Gastrocnemius medialis (tissue), 4 donors: ENCODE data around the gene MAML3. TPM values are rescaled to one million over a fixed set of nuclear protein-coding genes. Genes with fewer than 3 reads are reported as not detected.
A peak's percentile ranks its signal among the peaks of the same experiment; 100 is the strongest.

Experiments used
- ATAC-seq, 2 donors: fragments of 150-250 bp; one replicate each; pipeline ENCODE4 v1.9.1; 2016
- DNase-seq, 2 donors: peaks; one replicate each; pipeline ENCODE4 v3.0.0-alpha.2; 2019
- H3K27ac ChIP-seq, 4 donors: fragments of 200-600 bp; sonication (generic); 1 replicate in 1 of 4; 2 replicates in 3 of 4; pipeline ENCODE4 v1.5.1; 2016 to 2018; ENCODE audit warnings: mild to moderate bottlenecking in 2 of 4, moderate library complexity in 1 of 4
- H3K27me3 ChIP-seq, 3 donors: fragments of 200-600 bp; sonication (generic) in 2 of 3; 1 replicate in 1 of 3; 2 replicates in 2 of 3; pipeline versions ENCODE4 v1.5.1 to v1.6.0; 2016 to 2019; ENCODE audit warnings: mild to moderate bottlenecking in 1 of 3, moderate library complexity in 1 of 3
- H3K36me3 ChIP-seq, 2 donors: fragments of 200-600 bp; sonication (generic) in 1 of 2; one replicate each; pipeline ENCODE4 v1.5.1; 2017 to 2018
- H3K4me1 ChIP-seq, 2 donors: fragments of 200-600 bp; sonication (generic) in 1 of 2; one replicate each; pipeline ENCODE4 v1.5.1; 2016 to 2017; ENCODE audit warnings: mild to moderate bottlenecking in 2 of 2
- H3K4me3 ChIP-seq, 4 donors: fragments of 200-600 bp; sonication (generic) in 3 of 4; 1 replicate in 1 of 4; 2 replicates in 3 of 4; pipeline ENCODE4 v1.5.1; 2016 to 2019; ENCODE audit warnings: mild to moderate bottlenecking in 2 of 4
- H3K9me3 ChIP-seq, 3 donors: fragments of 200-600 bp; sonication (generic) in 2 of 3; 1 replicate in 1 of 3; 2 replicates in 2 of 3; pipeline ENCODE4 v1.5.1; 2016 to 2019
- CTCF ChIP-seq, 5 experiments: fragments of 450-650 bp in 3 of 5; fragments of 200-600 bp in 2 of 5; sonication (generic) in 2 of 5; IDR thresholded peaks in 4 of 5; conservative IDR thresholded peaks in 1 of 5; 1 replicate in 4 of 5; 2 replicates in 1 of 5; pipeline ENCODE4 v1.5.1; 2016 to 2019; ENCODE audit warnings: antibody characterized with exemption in 5 of 5, mild to moderate bottlenecking in 3 of 5, moderate library complexity in 3 of 5
- POLR2A ChIP-seq, 2 donors: fragments of 450-650 bp; IDR thresholded peaks; one replicate each; pipeline ENCODE4 v1.6.1; 2017; ENCODE audit warnings: antibody characterized with exemption in 2 of 2, mild to moderate bottlenecking in 2 of 2, moderate library complexity in 2 of 2
- in situ Hi-C, 4 donors: fragments of 200-750 bp; cut with MboI; loops; one replicate each; pipeline versions ENCODE4 v1.15.0 to v1.8.0; 2017; ENCODE audit warnings: low sequenced_read_pairs in 4 of 4
- intact Hi-C: fragments of 100-400 bp; cut with DNase I; formaldehyde crosslinking; loops from one replicate; pipeline ENCODE4 v1.15.1; 2023; ENCODE audit warnings: low total_unique reads
- total RNA-seq, 4 donors: library from RNA; depleted of rRNA; stranded (reverse); fragments of >200 nt; gene quantifications; one replicate each; pipeline versions ENCODE4 v1.1.0 to v1.2.3, GENCODE V29; 2016

The MAML3 gene
- total RNA-seq, 4 donors from 2014 or later: 0.98 to 1.5 (median 1.4) TPM

- in situ Hi-C loops: loop anchor here in 2 of 4 donors (10.0 to 25.0 kb wide), 2 partner anchors 65 to 632 kb away; no protein-coding TSS in a partner anchor
- peaks cover 0 to 6% of the 10 kb centered on the region in 2 donors for H3K36me3 ChIP-seq
- ATAC-seq (no peak), DNase-seq (no peak)
- no peaks in the 10 kb centered on the region for H3K9me3 ChIP-seq
- H3K4me1 ChIP-seq: peaks cover 25 to 50% of the 10 kb centered on the region in 2 donors
- intact Hi-C loops: loop anchor here (5.0 kb wide), 1 partner anchor 68 kb away; no protein-coding TSS in a partner anchor
- no peaks in the 10 kb centered on the region for H3K27me3 ChIP-seq
- no peak overlapping the region for H3K27ac ChIP-seq
- no peak for TF ChIP-seq CTCF (IDR thresholded peaks at IDR 0.05 in 4 of 5, conservative IDR thresholded peaks at IDR 0.05 in 1 of 5)
- TF ChIP-seq POLR2A (IDR thresholded peaks at IDR 0.05): no peak
- H3K4me3 ChIP-seq: no peak overlapping the region
Measured at GRCh38 chr4:139669335-139669734, 484.6 kb downstream of the MAML3 start.

GRCh38 chr4:139668658-139669201, 485.3 kb downstream of the MAML3 start:
- in situ Hi-C loops (loop anchor here in 2 of 4 donors (10.0 to 25.0 kb wide), 2 partner anchors 66 to 631 kb away; no protein-coding TSS in a partner anchor), intact Hi-C loops (loop anchor here (5.0 kb wide), 1 partner anchor 69 kb away; no protein-coding TSS in a partner anchor)
- H3K36me3 ChIP-seq: peaks cover 0 to 5% of the 10 kb centered on the region in 2 donors
- ATAC-seq: no peak
- peaks cover 22 to 47% of the 10 kb centered on the region in 2 donors for H3K4me1 ChIP-seq
- no peak for DNase-seq
- H3K27ac ChIP-seq: no peak overlapping the region
- no peak overlapping the region for H3K4me3 ChIP-seq
- no peak for TF ChIP-seq POLR2A (IDR thresholded peaks at IDR 0.05)
- no peak for TF ChIP-seq CTCF (IDR thresholded peaks at IDR 0.05 in 4 of 5, conservative IDR thresholded peaks at IDR 0.05 in 1 of 5)
- no peaks in the 10 kb centered on the region for H3K9me3 ChIP-seq
- no peaks in the 10 kb centered on the region for H3K27me3 ChIP-seq

GRCh38 chr4:139668036-139668435, 485.9 kb downstream of the MAML3 start:
- Histone ChIP-seq H3K9me3 (no peaks in the 10 kb centered on the region), H3K4me3 (no peak overlapping the region), H3K27me3 (no peaks in the 10 kb centered on the region), H3K27ac (peak overlapping the region; percentile 84 to 91 (median 87)), H3K4me1 (peaks cover 22 to 46% of the 10 kb centered on the region in 2 donors), H3K36me3 (no peaks in the 10 kb centered on the region)
- ATAC-seq: no peak
- no peak for DNase-seq
- in situ Hi-C loops: loop anchor here in 2 of 4 donors (10.0 to 25.0 kb wide), 2 partner anchors 67 to 631 kb away; no protein-coding TSS in a partner anchor
- TF ChIP-seq POLR2A (IDR thresholded peaks at IDR 0.05): no peak
- TF ChIP-seq CTCF (IDR thresholded peaks at IDR 0.05 in 4 of 5, conservative IDR thresholded peaks at IDR 0.05 in 1 of 5): no peak
- intact Hi-C loops: loop anchor here (5.0 kb wide), 1 partner anchor 69 kb away; no protein-coding TSS in a partner anchor

Other genes starting within 250 kb of the MAML3 start
- gene SCOC, start 219.5 kb upstream of the MAML3 start, total RNA-seq: 10 to 100 TPM; 21.5 to 36.6 (median 30.6) TPM